RWPE2 (cell line): Measurements from ENCODE around the gene SKIC2.
A peak's percentile ranks its signal among the peaks of the same experiment; 100 is the strongest.

ENCODE experiments used
- ATAC-seq: fragments of 200-7000 bp; cut with Tn5 transposase; 3 replicates; pipeline ENCODE4 v1.9.1; 2021; ENCODE audit warnings: low read depth
- DNase-seq: peaks from one replicate; pipeline ENCODE4 v3.0.0-alpha.2; 2020; ENCODE audit warnings: low spot score
- H3K27ac ChIP-seq: fragments of 450-650 bp; 2 replicates; pipeline ENCODE4 v1.5.1; 2017; ENCODE audit warnings: mild to moderate bottlenecking; ENCODE audit not compliant: poor library complexity, severe bottlenecking
- H3K27me3 ChIP-seq: fragments of 250-450 bp; sonication (Bioruptor Pico); 2 replicates; pipeline ENCODE4 v1.5.1; 2021; ENCODE audit warnings: mild to moderate bottlenecking, moderate library complexity; ENCODE audit not compliant: insufficient read depth, poor library complexity, severe bottlenecking
- H3K36me3 ChIP-seq: fragments of 250-450 bp; sonication (Bioruptor Pico); 2 replicates; pipeline ENCODE4 v1.5.1; 2020; ENCODE audit warnings: low read depth, mild to moderate bottlenecking, moderate library complexity
- H3K4me1 ChIP-seq: fragments of 250-450 bp; sonication (Bioruptor Pico); 2 replicates; pipeline ENCODE4 v1.5.1; 2021; ENCODE audit warnings: mild to moderate bottlenecking, moderate library complexity; ENCODE audit not compliant: insufficient read depth, poor library complexity, severe bottlenecking
- H3K4me3 ChIP-seq: fragments of 250-450 bp; sonication (Bioruptor Pico); 2 replicates; pipeline ENCODE4 v1.5.1; 2021; ENCODE audit warnings: mild to moderate bottlenecking, moderate library complexity; ENCODE audit not compliant: severe bottlenecking
- H3K9me3 ChIP-seq: fragments of 250-450 bp; sonication (Bioruptor Pico); 2 replicates; pipeline ENCODE4 v1.5.1; 2021; ENCODE audit warnings: mild to moderate bottlenecking, moderate library complexity; ENCODE audit not compliant: severe bottlenecking
- CTCF ChIP-seq: fragments of 450-650 bp; IDR thresholded peaks from one replicate; pipeline ENCODE4 v1.5.1; 2017; ENCODE audit warnings: mild to moderate bottlenecking, moderate library complexity; ENCODE audit not compliant: poor library complexity, severe bottlenecking

The SKIC2 gene

GRCh38 chr6:31958412-31958740 lies 599 bp upstream of the SKIC2 start:
- Histone ChIP-seq H3K4me3 (peak overlapping the region; percentile 75), H3K36me3 (peaks cover 79% of the 10 kb centered on the region), H3K9me3 (no peaks in the 10 kb centered on the region), H3K27ac (peak overlapping the region; percentile 27), H3K4me1 (no peaks in the 10 kb centered on the region), H3K27me3 (no peaks in the 10 kb centered on the region)
- peak; percentile 2; the same call in 2 of the 3 replicates for ATAC-seq
- no peak for DNase-seq
- no peak for TF ChIP-seq CTCF

- H3K27me3 ChIP-seq: no peaks in the 10 kb centered on the region
- no peak for TF ChIP-seq CTCF
- H3K36me3 ChIP-seq: peaks cover 79% of the 10 kb centered on the region
- H3K27ac ChIP-seq: no peak overlapping the region
- H3K4me3 ChIP-seq: no peak overlapping the region
- no peaks in the 10 kb centered on the region for H3K4me1 ChIP-seq
- ATAC-seq (no peak), DNase-seq (no peak)
- no peaks in the 10 kb centered on the region for H3K9me3 ChIP-seq
These were observed 2.6 kb downstream of the SKIC2 start for GRCh38 chr6:31961616-31962015.

GRCh38 chr6:31963921-31964320 lies 4.9 kb downstream of the SKIC2 start:
- Histone ChIP-seq H3K36me3 (peaks cover 69% of the 10 kb centered on the region), H3K9me3 (no peaks in the 10 kb centered on the region), H3K4me3 (no peak overlapping the region), H3K4me1 (no peaks in the 10 kb centered on the region), H3K27me3 (no peaks in the 10 kb centered on the region), H3K27ac (no peak overlapping the region)
- no peak for ATAC-seq
- no peak for TF ChIP-seq CTCF
- no peak for DNase-seq

- H3K27me3 ChIP-seq: no peaks in the 10 kb centered on the region
- H3K27ac ChIP-seq: no peak overlapping the region
- peaks cover 3% of the 10 kb centered on the region for H3K4me1 ChIP-seq
- ATAC-seq (no peak), DNase-seq (no peak)
- H3K4me3 ChIP-seq: no peak overlapping the region
- peaks cover 77% of the 10 kb centered on the region for H3K36me3 ChIP-seq
- H3K9me3 ChIP-seq: no peaks in the 10 kb centered on the region
- no peak for TF ChIP-seq CTCF
These were observed 6.7 kb downstream of the SKIC2 start for GRCh38 chr6:31965700-31966099.

GRCh38 chr6:31966506-31966905 lies 7.5 kb downstream of the SKIC2 start:
- Histone ChIP-seq H3K4me3 (no peak overlapping the region), H3K36me3 (peaks cover 70% of the 10 kb centered on the region), H3K9me3 (no peaks in the 10 kb centered on the region), H3K27me3 (no peaks in the 10 kb centered on the region), H3K4me1 (peaks cover 5% of the 10 kb centered on the region), H3K27ac (no peak overlapping the region)
- no peak for ATAC-seq
- no peak for TF ChIP-seq CTCF
- no peak for DNase-seq
